ENCODE results near the gene PSMD14. TPM values are rescaled to one million over a fixed set of nuclear protein-coding genes. Genes with fewer than 3 reads are reported as not detected.
A peak's percentile ranks its signal among the peaks of the same experiment; 100 is the strongest.

PSMD14 gene
- total RNA-seq, 1 donor from 2014 or later: 55.2 TPM

DNA sequence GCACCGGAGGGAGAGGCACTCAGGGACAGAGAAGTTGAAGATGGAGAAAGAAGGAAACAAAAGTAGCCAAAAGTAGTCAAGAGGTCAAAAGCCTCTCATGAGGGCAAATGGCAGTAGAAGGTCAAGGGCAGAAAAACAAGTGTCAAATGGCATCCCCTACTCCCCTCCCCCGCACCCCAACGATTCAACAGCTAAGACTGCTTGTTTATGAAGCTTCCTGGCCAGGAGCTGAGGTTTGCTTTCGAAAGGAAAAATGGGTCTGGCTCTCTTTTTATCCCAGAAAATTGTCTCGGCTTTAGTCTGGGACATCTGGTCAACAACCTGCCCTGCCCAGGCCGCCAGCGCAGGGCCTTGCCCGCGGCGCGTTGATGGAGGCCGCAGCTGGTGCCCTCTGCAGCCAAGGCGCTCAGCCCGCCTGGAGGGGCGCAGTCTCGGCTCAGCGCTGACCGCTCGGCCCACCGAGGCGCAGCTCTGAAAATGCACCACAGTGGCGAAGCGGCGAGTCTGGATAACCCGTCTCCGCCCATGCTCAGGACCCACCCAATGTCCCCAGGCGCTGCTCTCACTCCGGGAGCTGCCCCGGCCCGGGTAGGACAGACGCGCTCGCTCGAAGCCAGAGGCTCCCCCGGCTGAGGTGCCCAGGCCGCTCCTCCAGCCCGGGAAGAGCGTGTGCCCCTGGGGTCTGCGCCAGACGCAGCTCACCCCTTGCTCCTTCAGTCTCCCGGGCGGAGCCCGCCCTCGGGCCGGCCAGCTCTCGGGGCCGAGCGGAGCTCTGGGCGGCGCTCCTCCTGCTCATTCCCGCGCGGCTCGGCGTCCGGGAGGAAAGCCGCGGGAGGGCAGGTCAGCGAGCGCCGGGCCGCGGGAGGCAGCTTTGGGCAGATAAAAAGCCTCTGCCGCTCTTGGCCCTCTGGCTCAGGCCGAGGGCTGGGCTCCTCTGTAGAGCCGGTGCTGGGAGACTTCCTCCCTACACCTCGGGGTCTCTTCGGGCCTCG is 106.1 kb downstream of the PSMD14 start:
- peaks cover 77% of the 10 kb centered on the region for H3K27me3 Mint-ChIP-seq

GRCh38 chr2:161415034-161415986 is 107.1 kb downstream of the PSMD14 start:
- no peaks in the 10 kb centered on the region for H3K9me3 Mint-ChIP-seq (ENCODE audit: low read depth)
- peaks cover 14% of the 10 kb centered on the region for H3K4me1 Mint-ChIP-seq (ENCODE audit: low read depth)
- peak overlapping the region; percentile 39 for H3K4me3 Mint-ChIP-seq (ENCODE audit: low read depth)
- H3K27ac Mint-ChIP-seq: no peak overlapping the region
- peaks cover 86% of the 10 kb centered on the region for H3K27me3 Mint-ChIP-seq
- DNase-seq (ENCODE audit: low spot score, unreplicated experiment): no peak
- peaks cover 9% of the 10 kb centered on the region for H3K36me3 Mint-ChIP-seq (ENCODE audit: insufficient read depth)
- TF ChIP-seq CTCF (IDR thresholded peaks at IDR 0.05; ENCODE audit: unreplicated experiment): no peak

More for the DNA sequence above, 106.1 kb downstream of the PSMD14 start:
- TF ChIP-seq CTCF (IDR thresholded peaks at IDR 0.05; ENCODE audit: unreplicated experiment): peak; percentile 45
- Mint-ChIP-seq H3K4me3 (ENCODE audit: low read depth) (peak overlapping the region; percentile 55), H3K9me3 (ENCODE audit: low read depth) (no peaks in the 10 kb centered on the region), H3K4me1 (ENCODE audit: low read depth) (peaks cover 14% of the 10 kb centered on the region), H3K36me3 (ENCODE audit: insufficient read depth) (peaks cover 9% of the 10 kb centered on the region), H3K27ac (no peak overlapping the region)
- peak; percentile 43 for DNase-seq (ENCODE audit: low spot score, unreplicated experiment)

GRCh38 chr2:161415987-161416707 is 107.9 kb downstream of the PSMD14 start, which contains the start of gene TBR1:
Gene TBR1, plus strand, starts transcription at chr2:161416297. Its CDS starts 114 bp downstream, at chr2:161416411.
- Mint-ChIP-seq H3K4me1 (ENCODE audit: low read depth) (peaks cover 14% of the 10 kb centered on the region), H3K9me3 (ENCODE audit: low read depth) (no peaks in the 10 kb centered on the region), H3K27ac (peak within 1 kb of the TSS; percentile 48), H3K4me3 (ENCODE audit: low read depth) (peak within 1 kb of the TSS; percentile 39), H3K27me3 (peaks cover 94% of the 10 kb centered on the region), H3K36me3 (ENCODE audit: insufficient read depth) (peaks cover 8% of the 10 kb centered on the region)
- DNase-seq (ENCODE audit: low spot score, unreplicated experiment): no peak
- TF ChIP-seq CTCF (IDR thresholded peaks at IDR 0.05; ENCODE audit: unreplicated experiment): no peak

GRCh38 chr2:161416708-161417437 is 108.6 kb downstream of the PSMD14 start:
- Mint-ChIP-seq H3K9me3 (ENCODE audit: low read depth) (no peaks in the 10 kb centered on the region), H3K4me1 (ENCODE audit: low read depth) (peaks cover 14% of the 10 kb centered on the region), H3K36me3 (ENCODE audit: insufficient read depth) (peaks cover 2% of the 10 kb centered on the region), H3K27me3 (peaks cover 95% of the 10 kb centered on the region), H3K4me3 (ENCODE audit: low read depth) (no peak overlapping the region), H3K27ac (peak overlapping the region; percentile 48)
- TF ChIP-seq CTCF (IDR thresholded peaks at IDR 0.05; ENCODE audit: unreplicated experiment): no peak
- no peak for DNase-seq (ENCODE audit: low spot score, unreplicated experiment)

All from progenitor cell of endocrine pancreas (in vitro differentiated cells).